GM18909 (cell line): ENCODE measurements around the gene ST8SIA4.
"Not testable (repeated sequence)": the region's sequence is repeated elsewhere in the genome, so short reads cannot be mapped to it uniquely, and the experiment has no call there.

Source experiments
- ATAC-seq: cut with Tn5 transposase; IDR thresholded peaks from one replicate; pipeline ENCODE4 v1.9.1; 2021; ENCODE audit warnings: mild to moderate bottlenecking; ENCODE audit not compliant: unreplicated experiment, poor library complexity

ST8SIA4 gene

DNA sequence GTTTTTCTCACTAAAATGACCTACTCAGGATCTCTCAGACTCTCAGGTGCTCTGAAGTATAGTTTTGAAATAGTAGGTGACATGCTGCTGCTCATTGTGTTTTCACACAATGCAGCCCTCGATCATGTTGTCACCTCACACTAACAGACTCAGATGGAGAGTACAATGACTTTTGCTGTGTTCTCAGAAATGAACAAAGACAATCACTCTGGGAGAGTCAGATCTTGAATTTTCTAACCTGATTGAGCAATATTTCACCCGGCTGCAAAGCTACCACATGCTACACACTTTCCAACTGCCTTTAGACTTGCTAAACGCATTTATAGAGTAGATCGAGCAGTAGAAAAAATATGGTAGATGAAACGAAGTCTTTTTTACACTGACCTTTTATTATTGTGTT is 113.4 kb downstream of the ST8SIA4 start:
- ATAC-seq, result no peak

GRCh38 chr5:100788417-100788816 is 114.7 kb downstream of the ST8SIA4 start:
- ATAC-seq, result peak; percentile 49

DNA sequence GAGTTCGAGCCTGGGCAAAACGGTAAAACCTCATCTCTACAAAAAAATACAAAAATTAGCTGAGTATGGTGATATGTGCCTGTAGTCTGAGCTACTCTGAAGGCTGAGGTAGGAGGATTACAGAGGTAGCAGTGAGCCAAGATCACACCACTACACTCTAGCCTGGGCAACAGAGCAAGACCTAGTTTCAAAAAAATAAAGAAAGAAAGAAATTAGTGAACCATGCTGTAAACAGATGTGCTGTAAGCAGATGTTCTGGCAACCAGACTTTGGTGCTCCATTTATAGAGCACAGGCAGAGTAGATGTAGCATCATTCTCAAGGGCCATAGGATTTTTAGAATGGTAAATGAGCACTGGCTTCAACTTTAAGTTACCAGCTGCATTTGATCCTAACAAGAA is 115.4 kb downstream of the ST8SIA4 start:
- ATAC-seq, result peak; percentile 71

- ATAC-seq, result not testable (repeated sequence)
Measured at GRCh38 chr5:100785536-100785935, 117.5 kb downstream of the ST8SIA4 start.

DNA sequence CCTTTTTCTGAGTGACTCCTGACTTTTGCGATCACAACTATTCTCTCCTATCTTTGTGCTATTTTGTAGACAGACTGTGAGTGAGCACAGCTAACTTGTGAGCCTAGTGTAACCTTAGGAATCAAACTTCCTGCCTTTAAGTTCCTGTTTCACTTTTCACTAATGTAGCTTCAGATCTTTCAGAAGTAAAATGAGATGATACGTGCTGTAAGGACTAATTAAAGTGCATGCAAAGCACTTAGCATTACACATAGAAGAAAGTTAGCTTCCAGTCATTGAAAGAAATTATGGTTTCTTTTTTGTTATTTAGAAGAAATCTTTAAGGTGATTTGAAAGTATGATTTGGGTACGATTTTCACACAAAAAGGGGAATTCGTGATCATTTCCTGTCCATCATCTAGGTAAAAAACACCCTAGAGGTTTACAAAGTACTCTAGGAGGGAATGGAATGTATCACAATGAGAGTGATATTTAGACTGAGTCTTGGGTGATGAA is 122.7 kb downstream of the ST8SIA4 start:
- ATAC-seq, result peak; percentile 78

GRCh38 chr5:100779669-100780375 is 123.3 kb downstream of the ST8SIA4 start:
- peak; percentile 37 for ATAC-seq

DNA sequence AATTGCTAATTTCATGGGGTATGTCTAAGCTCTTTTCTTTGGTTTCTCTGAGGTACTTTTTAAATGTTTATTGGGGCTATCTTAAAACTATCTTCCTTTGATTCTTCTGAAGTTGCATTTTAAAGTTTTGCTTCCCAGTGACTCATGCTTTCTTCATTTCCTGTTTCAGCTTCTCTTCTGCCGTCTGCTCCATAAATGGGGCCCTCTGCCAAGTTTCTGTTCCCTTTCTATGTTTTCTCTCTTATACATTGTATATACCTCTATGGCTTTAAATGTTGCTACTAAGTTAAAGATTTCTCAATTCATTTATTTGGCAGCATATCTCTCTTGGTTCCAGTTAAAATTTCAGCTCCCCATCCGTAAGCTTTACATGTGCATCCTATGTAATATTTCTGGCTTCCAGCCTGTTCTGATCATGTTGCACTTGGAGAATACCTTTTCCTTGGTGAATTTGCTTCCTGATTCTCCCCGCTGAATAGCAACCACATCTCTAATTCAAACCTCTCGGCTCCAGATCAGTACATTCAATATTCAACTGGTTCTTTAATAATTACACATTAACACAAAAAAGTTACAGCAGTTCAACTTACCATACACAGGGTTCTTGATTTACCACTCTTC is 125.3 kb downstream of the ST8SIA4 start:
- peak; percentile 74 for ATAC-seq

DNA sequence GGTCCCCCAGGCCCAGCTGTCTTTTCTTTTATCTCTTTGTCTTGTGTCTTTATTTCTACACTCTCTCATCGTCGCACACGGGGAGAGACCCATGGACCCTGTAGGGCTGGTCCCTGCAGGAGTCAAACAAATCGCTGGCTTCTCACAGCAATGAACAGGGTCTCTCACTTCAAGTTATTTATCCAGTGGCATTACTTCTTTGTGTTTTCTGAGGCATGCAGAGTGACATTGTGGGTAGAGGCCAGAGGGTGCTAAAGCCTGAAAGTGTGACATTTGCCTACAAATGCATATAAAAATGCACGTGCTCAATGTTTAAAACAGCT is 127.6 kb downstream of the ST8SIA4 start:
- no peak for ATAC-seq

GRCh38 chr5:100772548-100772947 is 130.5 kb downstream of the ST8SIA4 start:
- no peak for ATAC-seq

DNA sequence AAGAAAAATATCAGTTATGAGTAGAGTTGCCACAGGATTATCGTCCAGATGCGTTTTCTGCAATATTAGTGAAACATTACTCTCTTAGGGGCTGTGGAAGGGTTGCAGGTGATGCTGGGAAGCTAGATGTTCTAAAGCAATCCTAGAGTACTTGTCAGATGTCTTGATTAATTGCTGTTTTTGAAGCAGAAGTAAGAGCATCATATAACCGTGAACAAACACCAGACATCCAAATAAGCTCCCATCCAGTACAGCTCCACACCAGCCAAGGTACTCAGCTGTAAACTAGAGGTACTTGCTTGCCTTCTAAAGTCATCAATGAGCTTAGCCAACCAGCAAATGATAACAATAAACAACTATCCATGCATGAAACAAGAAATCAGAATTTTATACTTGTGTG is 131.1 kb downstream of the ST8SIA4 start:
- ATAC-seq, result no peak

DNA sequence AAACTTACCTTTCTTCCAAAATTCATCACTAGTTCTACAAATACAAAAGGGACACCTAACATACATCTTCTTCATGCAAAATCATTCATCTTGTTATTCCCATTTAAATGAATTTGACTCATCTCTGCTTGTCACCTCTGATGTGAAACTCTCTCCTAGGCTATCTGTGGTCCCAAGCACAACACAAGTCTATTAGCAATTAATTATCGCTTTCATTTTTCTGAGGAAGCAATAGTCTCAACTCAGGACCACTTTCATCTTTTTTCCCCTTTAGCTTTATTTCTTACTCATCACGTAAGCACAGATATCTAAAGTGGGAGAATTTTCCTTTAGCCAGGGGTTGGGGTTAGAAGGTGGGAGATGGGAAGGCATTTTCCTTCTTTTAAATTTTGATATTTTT is 131.9 kb downstream of the ST8SIA4 start:
- no peak for ATAC-seq

GRCh38 chr5:100768221-100768620 is 134.9 kb downstream of the ST8SIA4 start:
- ATAC-seq, result no peak

- no peak for ATAC-seq
Measured at GRCh38 chr5:100762995-100763394, 140.1 kb downstream of the ST8SIA4 start.

GRCh38 chr5:100762108-100762507 is 141.0 kb downstream of the ST8SIA4 start:
- no peak for ATAC-seq

GRCh38 chr5:100761192-100761591 is 141.9 kb downstream of the ST8SIA4 start:
- no peak for ATAC-seq

GRCh38 chr5:100760688-100761087 is 142.4 kb downstream of the ST8SIA4 start:
- no peak for ATAC-seq

- ATAC-seq, result no peak
Measured at GRCh38 chr5:100758780-100759179, 144.3 kb downstream of the ST8SIA4 start.

GRCh38 chr5:100758306-100758705 is 144.8 kb downstream of the ST8SIA4 start:
- no peak for ATAC-seq

DNA sequence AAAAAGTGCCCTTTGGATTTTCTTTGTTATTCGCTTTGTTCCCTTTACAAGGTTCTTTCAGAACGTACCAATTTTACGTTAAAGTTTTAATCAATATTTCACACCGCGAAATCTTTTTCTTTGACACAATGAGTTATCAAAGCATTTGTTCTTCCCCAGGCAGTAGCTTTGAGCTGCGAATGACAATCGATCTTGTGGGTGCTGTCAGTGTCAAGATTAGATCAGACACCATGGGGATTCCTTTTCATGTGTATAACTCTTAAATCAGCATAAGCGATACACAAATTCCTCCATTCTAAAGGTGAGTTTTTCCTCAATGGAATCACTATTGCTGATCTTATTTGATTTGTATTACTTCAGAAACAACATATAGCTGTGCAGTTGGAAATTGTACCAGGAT is 145.5 kb downstream of the ST8SIA4 start:
- no peak for ATAC-seq
